NCI-H1092 (cell line): ENCODE results near the gene BRD8.

Source experiments
- DNase-seq: peaks from one replicate; lab custom pipeline; 2025; lab: John Stamatoyannopoulos, UW

Gene BRD8

DNA sequence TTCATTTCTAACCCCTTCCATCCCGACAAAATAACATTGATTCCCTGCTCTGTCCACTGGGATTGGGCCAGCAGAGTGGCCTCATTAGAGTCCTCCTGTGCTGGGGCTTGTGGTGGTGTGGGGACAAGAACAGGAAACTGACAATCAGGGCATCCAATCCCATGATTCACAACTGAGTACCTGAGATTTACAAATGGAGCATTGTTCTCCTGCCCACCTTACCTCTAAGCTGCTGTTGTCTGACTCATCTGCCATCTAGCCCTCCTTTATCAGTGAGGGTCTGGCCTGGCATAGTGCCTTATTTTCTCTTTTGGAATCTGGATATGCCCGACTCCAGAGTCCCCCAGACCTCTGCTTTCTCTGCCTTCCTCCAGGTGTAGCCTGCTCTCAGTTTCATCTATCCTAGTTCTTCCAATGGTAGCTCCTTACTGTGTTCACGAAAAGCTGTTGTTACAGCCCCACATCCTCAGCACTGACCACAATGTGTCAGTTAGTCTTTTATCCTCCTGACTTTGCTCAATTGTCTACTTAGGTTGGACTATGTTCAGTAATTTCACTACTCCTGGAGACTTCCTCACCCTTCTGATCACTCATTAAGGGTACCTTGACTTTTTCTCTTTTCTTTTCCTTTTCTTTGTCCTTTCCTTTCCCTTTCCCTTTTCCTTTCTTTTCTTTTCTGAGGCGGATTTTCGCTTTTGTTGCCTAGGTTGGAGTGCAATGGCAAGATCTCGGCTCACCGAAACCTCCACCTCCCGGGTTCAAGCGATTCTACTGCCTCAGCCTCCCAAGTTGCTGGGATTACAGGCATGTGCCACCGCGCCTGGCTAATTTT is 81.2 kb downstream of the BRD8 start:
- DNase-seq, result no peak

GRCh38 chr5:138096363-138096762 is 82.1 kb downstream of the BRD8 start:
- DNase-seq, result no peak

GRCh38 chr5:138095100-138095907 is 83.1 kb downstream of the BRD8 start:
- DNase-seq, result no peak

DNA sequence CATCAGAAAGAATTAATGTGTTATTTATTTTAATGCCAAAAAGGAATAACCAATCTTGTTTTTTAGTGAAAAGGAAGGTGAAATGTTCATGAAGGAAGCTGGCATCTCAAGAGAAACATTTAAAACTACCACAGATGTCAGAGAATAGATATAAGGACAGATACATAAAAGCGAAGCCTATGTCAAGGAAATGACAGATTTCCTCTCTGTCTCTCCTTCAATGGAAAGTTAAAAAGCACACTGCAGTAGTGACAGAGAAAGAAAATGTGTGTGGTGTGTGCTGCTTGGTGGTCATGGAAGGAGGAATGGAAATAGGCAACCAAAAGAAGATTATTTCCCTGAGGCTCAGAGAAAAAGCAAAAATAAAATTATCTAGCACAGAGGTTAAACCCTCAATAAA is 85.4 kb downstream of the BRD8 start:
- DNase-seq, result no peak

GRCh38 chr5:138092301-138092700 is 86.1 kb downstream of the BRD8 start:
- DNase-seq, result no peak

DNA sequence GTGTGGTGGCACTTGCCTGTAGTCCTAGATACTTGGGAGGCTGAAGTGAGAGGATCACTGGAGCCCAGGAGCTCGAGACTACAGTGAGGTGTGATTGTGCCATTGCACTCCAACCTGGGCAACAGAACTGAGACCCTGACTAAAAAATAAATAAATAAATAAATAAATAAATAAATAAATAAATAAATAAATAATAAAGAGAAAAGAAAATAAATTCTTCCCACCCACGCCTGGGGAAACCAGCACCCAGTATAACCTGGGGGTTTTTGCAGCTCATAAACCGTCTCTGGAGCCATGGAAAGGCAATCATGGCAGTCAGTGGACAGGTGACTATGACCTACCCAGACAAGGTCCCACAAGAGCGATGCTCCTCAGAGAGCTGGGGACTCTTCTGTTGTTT is 86.7 kb downstream of the BRD8 start:
- no peak for DNase-seq
